ENCODE measurements around the gene URB1. TPM values are rescaled to one million over a fixed set of nuclear protein-coding genes. Genes with fewer than 3 reads are reported as not detected.

The URB1 gene
- total and polyA plus RNA-seq, 12 donors, result 4.0 to 17.7 (median 12.6) TPM

DNA sequence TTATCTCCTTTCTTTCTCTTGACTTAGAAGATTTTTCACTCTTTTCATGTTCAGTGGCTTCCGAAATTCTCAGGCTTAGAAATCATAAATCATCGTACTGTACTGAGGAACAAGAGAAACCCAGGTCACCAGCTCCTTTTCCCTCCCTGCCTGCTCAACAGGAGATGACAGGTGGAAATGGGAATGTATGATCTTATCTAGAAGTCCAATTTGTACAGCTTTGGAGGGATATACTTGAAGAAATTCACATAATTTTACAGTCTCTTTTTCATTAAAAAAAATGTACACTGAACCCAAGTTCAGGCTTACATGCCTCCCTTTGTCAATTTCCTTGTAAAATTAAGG, 31.4 kb upstream of the URB1 start:
- no peaks in the 10 kb centered on the region for H3K27me3 ChIP-seq
- WGBS, 2 donors, result 80 to 93% methylated on average over 2 of the region's 2 CpGs
- H3K36me3 ChIP-seq, result peaks cover 0 to 14% (median 0%) of the 10 kb centered on the region in 9 donors
- no peak overlapping the region for H3K27ac ChIP-seq
- no peak overlapping the region for H3K4me3 ChIP-seq
- TF ChIP-seq, protein P1, sequence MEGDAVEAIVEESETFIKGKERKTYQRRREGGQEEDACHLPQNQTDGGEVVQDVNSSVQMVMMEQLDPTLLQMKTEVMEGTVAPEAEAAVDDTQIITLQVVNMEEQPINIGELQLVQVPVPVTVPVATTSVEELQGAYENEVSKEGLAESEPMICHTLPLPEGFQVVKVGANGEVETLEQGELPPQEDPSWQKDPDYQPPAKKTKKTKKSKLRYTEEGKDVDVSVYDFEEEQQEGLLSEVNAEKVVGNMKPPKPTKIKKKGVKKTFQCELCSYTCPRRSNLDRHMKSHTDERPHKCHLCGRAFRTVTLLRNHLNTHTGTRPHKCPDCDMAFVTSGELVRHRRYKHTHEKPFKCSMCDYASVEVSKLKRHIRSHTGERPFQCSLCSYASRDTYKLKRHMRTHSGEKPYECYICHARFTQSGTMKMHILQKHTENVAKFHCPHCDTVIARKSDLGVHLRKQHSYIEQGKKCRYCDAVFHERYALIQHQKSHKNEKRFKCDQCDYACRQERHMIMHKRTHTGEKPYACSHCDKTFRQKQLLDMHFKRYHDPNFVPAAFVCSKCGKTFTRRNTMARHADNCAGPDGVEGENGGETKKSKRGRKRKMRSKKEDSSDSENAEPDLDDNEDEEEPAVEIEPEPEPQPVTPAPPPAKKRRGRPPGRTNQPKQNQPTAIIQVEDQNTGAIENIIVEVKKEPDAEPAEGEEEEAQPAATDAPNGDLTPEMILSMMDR (IDR thresholded peaks at IDR 0.05), result no peak
- peaks cover 0 to 16% (median 5%) of the 10 kb centered on the region in 11 donors for H3K9me3 ChIP-seq
- DNase-seq (no peak), ATAC-seq (no peak)
- peaks cover 0 to 57% (median 33%) of the 10 kb centered on the region in 9 donors for H3K4me1 ChIP-seq
- intact Hi-C loops (cut with DNase I), result loop anchor here in 2 of 10 donors (1.0 to 5.0 kb wide), 2 partner anchors 15 to 33 kb away; no protein-coding TSS in a partner anchor

DNA sequence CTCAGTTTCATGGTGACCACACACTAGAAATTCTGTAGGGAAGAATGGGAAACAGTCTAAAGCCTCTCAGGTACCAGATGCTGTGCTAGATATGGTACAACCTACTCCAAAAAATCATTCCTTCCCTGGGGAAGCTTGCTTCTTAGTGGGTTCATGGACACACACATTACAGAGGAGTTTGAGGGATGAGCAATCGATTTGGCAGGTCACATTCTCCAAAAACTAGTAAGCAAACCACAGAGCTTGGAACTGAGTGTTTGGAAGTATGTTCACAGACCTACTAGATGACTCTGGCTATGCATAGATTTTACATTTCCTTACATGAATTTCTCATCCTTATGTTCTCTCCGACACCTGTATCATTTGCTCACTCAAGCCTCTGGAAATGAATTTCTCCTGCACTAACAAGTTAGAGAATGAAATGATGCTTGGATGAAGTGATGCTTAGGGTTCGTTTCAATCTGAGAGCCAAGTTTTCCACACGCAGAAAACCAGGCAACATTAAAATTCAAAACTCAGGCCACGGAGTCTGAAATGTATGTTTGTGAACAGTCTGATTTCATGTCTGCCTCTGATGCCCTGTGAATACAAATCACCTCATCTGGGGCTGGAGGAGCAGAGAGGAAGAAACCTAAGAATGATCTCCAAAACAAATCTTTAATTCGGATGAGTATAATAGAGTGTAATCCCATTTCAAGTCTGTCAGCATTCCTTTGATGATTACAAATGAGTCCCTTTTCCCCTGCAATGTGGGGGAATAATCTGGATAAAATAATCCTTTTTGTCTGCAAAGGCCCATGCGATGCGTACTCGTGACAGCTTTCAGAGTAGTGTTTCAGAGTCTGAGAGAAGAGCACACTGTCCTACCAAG, 30.7 kb upstream of the URB1 start:
- H3K27ac ChIP-seq, result no peak overlapping the region
- DNase-seq, result no peak
- H3K4me1 ChIP-seq, result peaks cover 0 to 54% (median 33%) of the 10 kb centered on the region in 9 donors

DNA sequence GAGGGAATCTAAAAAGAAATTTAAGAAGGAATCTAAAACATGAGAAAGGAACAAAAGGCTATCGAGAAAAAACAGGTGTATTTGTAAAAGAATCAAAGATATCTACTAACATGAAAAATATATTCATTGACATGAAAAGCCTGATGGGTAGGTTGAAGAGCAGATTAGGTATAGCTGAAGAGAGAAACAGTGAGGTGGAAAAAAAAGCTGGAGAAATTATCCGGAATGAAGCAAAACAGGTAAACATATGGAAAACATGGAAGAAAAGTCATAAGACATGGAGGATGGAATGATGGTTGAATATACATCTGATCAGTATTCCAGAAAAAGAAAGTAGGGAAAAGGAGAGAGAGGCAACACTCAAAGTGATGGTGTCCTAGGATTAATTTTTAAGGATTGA, 29.3 kb upstream of the URB1 start:
- TF ChIP-seq, protein P1 (IDR thresholded peaks at IDR 0.05), result no peak
- H3K27me3 ChIP-seq, result no peaks in the 10 kb centered on the region
- no peak overlapping the region for H3K4me3 ChIP-seq
- peaks cover 0 to 16% (median 5%) of the 10 kb centered on the region in 11 donors for H3K9me3 ChIP-seq
- DNase-seq, result no peak
- H3K36me3 ChIP-seq, result peaks cover 0 to 28% (median 0%) of the 10 kb centered on the region in 9 donors
- no peak overlapping the region for H3K27ac ChIP-seq
- intact Hi-C loops (cut with DNase I), result loop anchor here in 1 of 10 donors (5.0 kb wide), 1 partner anchor 35 kb away; no protein-coding TSS in a partner anchor
- H3K4me1 ChIP-seq, result peaks cover 2 to 54% (median 29%) of the 10 kb centered on the region in 9 donors
- WGBS, 2 donors, result 96 to 97% methylated on average over 2 of the region's 2 CpGs
- no peak for ATAC-seq

More for the DNA sequence above, 30.7 kb upstream of the URB1 start:
- WGBS, 2 donors, result 92% methylated on average over 9 of the region's 9 CpGs
- H3K36me3 ChIP-seq, result peaks cover 0 to 17% (median 0%) of the 10 kb centered on the region in 9 donors
- TF ChIP-seq, protein P1 (IDR thresholded peaks at IDR 0.05), result no peak
- ATAC-seq, result no peak
- no peak overlapping the region for H3K4me3 ChIP-seq
- peaks cover 0 to 16% (median 5%) of the 10 kb centered on the region in 11 donors for H3K9me3 ChIP-seq
- no peaks in the 10 kb centered on the region for H3K27me3 ChIP-seq
- intact Hi-C loops (cut with DNase I), result loop anchor here in 2 of 10 donors (1.0 to 5.0 kb wide), 2 partner anchors 16 to 34 kb away; no protein-coding TSS in a partner anchor

DNA sequence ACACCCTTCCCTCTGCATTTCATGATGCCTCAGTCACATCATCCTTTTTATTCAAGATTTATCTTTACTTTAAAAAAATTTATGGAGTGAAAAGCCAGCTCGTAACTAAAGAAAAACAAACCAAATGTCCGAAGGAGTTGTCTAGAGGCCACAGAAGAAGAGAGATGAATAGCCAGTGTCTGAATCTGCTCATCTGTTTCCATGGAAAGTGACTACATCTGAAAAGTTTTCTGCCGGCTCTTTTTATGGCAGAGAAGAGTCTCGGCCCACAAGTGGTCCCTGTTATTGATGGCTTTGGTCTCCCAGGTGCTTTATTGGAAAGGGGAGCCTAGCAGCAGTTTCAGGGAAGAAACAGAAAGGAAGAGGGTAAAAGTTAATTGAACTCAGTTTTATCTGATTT, 25.3 kb upstream of the URB1 start:
- intact Hi-C loops (cut with DNase I), result loop anchor here in 2 of 10 donors (5.0 kb wide), 2 partner anchors 39 to 79 kb away; no protein-coding TSS in a partner anchor
- Histone ChIP-seq H3K4me3 (no peak overlapping the region), H3K9me3 (peaks cover 0 to 16% (median 5%) of the 10 kb centered on the region in 11 donors), H3K4me1 (peaks cover 2 to 67% (median 53%) of the 10 kb centered on the region in 9 donors), H3K27ac (no peak overlapping the region), H3K27me3 (no peaks in the 10 kb centered on the region), H3K36me3 (peaks cover 0 to 24% (median 0%) of the 10 kb centered on the region in 9 donors)
- 88 to 89% methylated on average over 4 of the region's 4 CpGs for WGBS, 2 donors
- TF ChIP-seq, protein P1 (IDR thresholded peaks at IDR 0.05), result no peak
- DNase-seq (no peak), ATAC-seq (no peak)
